ENCODE data around the gene NUPR1. TPM values are rescaled to one million over a fixed set of nuclear protein-coding genes. Genes with fewer than 3 reads are reported as not detected.

The NUPR1 gene
- total and polyA plus RNA-seq, 8 donors, result 31.3 to 142 (median 39.0) TPM

DNA sequence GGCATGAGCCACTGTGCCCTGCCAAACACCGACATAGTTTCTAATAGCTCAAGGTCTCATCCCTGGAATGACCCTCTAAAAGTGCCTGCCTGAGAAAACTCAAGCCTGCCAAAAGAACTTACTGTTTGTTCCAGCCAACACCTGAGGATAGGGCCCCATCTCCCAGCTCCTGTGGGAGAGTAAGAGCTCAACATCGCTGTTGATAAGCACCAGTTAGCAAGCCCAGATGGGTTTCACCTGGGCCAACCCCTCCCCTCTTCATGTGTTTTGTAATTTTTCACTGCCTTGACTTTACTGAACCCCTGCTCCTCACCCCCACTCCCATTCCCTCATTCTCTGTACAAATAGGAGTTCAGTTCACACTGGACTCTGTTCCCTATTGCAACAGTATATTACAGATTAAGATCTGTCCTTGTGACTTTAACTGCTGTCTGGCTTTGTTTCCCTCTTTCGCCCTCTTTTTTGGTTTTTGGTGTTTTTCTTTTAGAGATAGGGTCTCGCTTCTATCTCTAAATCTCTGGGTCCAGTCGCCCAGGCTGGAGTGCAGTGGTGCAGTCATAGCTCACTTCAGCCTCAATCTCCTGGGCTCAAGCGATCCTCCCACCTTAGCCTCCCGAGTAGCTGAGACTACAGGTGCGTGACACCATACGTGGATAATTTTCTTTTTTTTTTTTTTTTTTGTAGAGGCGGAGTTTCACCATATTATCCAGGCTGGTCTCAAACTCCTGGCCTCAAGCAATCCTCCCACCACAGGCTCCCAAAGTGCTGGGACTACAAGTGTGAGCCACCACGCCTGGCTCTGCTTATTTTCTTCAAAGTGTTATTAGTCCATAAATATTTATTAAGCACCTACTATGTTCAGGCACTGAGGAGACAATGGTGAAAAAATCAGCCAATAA is 12.3 kb downstream of the NUPR1 start:
- Histone ChIP-seq H3K9me3 (no peaks in the 10 kb centered on the region), H3K36me3 (no peaks in the 10 kb centered on the region), H3K27ac (no peak overlapping the region), H3K4me1 (peaks cover 0 to 7% of the 10 kb centered on the region in 2 donors), H3K27me3 (no peaks in the 10 kb centered on the region), H3K4me3 (no peak overlapping the region)
- ATAC-seq, result no peak
- TF ChIP-seq, protein P1, sequence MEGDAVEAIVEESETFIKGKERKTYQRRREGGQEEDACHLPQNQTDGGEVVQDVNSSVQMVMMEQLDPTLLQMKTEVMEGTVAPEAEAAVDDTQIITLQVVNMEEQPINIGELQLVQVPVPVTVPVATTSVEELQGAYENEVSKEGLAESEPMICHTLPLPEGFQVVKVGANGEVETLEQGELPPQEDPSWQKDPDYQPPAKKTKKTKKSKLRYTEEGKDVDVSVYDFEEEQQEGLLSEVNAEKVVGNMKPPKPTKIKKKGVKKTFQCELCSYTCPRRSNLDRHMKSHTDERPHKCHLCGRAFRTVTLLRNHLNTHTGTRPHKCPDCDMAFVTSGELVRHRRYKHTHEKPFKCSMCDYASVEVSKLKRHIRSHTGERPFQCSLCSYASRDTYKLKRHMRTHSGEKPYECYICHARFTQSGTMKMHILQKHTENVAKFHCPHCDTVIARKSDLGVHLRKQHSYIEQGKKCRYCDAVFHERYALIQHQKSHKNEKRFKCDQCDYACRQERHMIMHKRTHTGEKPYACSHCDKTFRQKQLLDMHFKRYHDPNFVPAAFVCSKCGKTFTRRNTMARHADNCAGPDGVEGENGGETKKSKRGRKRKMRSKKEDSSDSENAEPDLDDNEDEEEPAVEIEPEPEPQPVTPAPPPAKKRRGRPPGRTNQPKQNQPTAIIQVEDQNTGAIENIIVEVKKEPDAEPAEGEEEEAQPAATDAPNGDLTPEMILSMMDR (IDR thresholded peaks at IDR 0.05), result no peak
- no peak for DNase-seq
- intact Hi-C loops (cut with DNase I), result no loop called here

- no peak for ATAC-seq
- TF ChIP-seq, protein P1 (IDR thresholded peaks at IDR 0.05), result no peak
- Histone ChIP-seq H3K27me3 (no peaks in the 10 kb centered on the region), H3K36me3 (no peaks in the 10 kb centered on the region), H3K4me3 (no peak overlapping the region), H3K4me1 (peaks cover 0 to 4% of the 10 kb centered on the region in 2 donors), H3K9me3 (no peaks in the 10 kb centered on the region), H3K27ac (no peak overlapping the region)
- intact Hi-C loops (cut with DNase I), result no loop called here
- DNase-seq, result no peak
Observed at GRCh38 chr16:28524681-28525171, 14.0 kb downstream of the NUPR1 start.

DNA sequence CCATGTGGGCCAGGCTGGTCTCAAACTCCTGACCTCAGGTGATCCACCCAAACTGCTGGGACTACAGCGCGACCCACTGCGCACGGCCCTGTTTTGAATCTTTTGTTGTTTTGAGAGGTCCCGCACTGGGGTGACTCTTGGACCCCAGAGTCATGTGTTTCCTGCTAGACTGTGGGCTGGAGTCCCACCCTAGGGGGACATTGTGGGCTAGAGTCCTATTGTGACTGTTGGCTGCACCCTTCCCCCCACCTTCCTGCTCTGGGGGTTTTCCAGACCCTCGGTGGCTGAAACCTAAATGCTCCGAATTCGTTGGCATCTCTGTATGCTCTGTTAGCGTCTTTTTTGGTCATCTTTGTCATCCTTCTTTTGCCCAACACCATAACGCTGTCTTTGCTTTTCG is 16.0 kb downstream of the NUPR1 start:
- intact Hi-C loops (cut with DNase I), result no loop called here
- DNase-seq, result no peak
- Histone ChIP-seq H3K36me3 (no peaks in the 10 kb centered on the region), H3K4me1 (peaks cover 0 to 4% of the 10 kb centered on the region in 2 donors), H3K27me3 (no peaks in the 10 kb centered on the region), H3K9me3 (no peaks in the 10 kb centered on the region), H3K4me3 (no peak overlapping the region), H3K27ac (no peak overlapping the region)
- no peak for ATAC-seq
- TF ChIP-seq, protein P1 (IDR thresholded peaks at IDR 0.05), result no peak

GRCh38 chr16:28521436-28521835 is 17.3 kb downstream of the NUPR1 start:
- intact Hi-C loops (cut with DNase I), result no loop called here
- TF ChIP-seq, protein P1 (IDR thresholded peaks at IDR 0.05), result no peak
- ATAC-seq (no peak), DNase-seq (no peak)
- Histone ChIP-seq H3K27me3 (no peaks in the 10 kb centered on the region), H3K9me3 (no peaks in the 10 kb centered on the region), H3K27ac (no peak overlapping the region), H3K4me1 (peaks cover 0 to 4% of the 10 kb centered on the region in 2 donors), H3K36me3 (no peaks in the 10 kb centered on the region), H3K4me3 (no peak overlapping the region)

GRCh38 chr16:28520672-28521071 is 18.1 kb downstream of the NUPR1 start:
- intact Hi-C loops (cut with DNase I), result no loop called here
- ATAC-seq (no peak), DNase-seq (no peak)
- no peaks in the 10 kb centered on the region for H3K36me3 ChIP-seq
- no peak overlapping the region for H3K4me3 ChIP-seq
- no peaks in the 10 kb centered on the region for H3K9me3 ChIP-seq
- H3K27ac ChIP-seq, result no peak overlapping the region
- no peaks in the 10 kb centered on the region for H3K27me3 ChIP-seq
- TF ChIP-seq, protein P1 (IDR thresholded peaks at IDR 0.05), result no peak
- peaks cover 0 to 4% of the 10 kb centered on the region in 2 donors for H3K4me1 ChIP-seq
